ENCODE measurements around the gene PAF1. TPM values are rescaled to one million over a fixed set of nuclear protein-coding genes. Genes with fewer than 3 reads are reported as not detected.
A peak's percentile ranks its signal among the peaks of the same experiment; 100 is the strongest.
"Not testable (repeated sequence)": the region's sequence is repeated elsewhere in the genome, so short reads cannot be mapped to it uniquely, and the experiment has no call there.

PAF1 gene
- total RNA-seq, 2 experiments from 2014 or later, result 48.2 to 48.9 TPM

DNA sequence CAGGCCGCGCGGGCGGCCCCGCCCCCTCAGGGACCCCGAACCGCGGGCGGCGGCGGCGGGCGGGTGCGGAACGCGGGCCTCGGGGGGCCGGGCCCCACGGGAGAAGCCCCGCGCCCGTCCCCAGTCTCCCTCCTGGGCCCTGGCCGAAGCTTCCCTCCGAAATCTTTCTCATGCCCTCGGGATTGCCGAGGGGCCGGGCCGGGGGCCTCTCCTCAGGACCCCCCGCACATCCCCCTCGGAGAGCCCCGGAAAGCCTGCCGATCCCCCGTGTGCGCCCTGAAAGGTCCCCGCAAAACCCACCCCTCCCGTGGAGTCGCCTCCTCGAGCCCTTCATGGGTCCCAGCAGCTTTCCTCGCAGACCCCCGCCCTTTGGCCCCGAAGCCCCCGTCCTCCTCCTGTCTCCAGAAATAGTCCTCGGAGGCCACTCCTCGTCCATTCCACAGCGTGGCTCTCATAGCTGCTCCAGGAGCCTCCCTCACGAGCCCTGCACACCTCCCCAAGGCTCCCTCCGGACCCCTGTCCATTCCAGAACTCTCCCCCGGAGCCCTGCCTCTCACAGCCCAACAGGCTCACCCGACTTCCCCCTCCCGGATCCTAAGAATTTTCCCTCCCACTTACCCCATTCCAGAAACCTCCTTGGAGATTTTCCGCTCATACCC, 48.1 kb downstream of the PAF1 start:
- CTCF ChIA-PET, result interaction anchor here (0.7 to 1.4 kb wide), 12 partner anchors 8 to 220 kb away, joined by 3 to 9 read pairs (median 4); partner anchors contain the start of genes EID2B, IFNL1, MED29 and PAF1

DNA sequence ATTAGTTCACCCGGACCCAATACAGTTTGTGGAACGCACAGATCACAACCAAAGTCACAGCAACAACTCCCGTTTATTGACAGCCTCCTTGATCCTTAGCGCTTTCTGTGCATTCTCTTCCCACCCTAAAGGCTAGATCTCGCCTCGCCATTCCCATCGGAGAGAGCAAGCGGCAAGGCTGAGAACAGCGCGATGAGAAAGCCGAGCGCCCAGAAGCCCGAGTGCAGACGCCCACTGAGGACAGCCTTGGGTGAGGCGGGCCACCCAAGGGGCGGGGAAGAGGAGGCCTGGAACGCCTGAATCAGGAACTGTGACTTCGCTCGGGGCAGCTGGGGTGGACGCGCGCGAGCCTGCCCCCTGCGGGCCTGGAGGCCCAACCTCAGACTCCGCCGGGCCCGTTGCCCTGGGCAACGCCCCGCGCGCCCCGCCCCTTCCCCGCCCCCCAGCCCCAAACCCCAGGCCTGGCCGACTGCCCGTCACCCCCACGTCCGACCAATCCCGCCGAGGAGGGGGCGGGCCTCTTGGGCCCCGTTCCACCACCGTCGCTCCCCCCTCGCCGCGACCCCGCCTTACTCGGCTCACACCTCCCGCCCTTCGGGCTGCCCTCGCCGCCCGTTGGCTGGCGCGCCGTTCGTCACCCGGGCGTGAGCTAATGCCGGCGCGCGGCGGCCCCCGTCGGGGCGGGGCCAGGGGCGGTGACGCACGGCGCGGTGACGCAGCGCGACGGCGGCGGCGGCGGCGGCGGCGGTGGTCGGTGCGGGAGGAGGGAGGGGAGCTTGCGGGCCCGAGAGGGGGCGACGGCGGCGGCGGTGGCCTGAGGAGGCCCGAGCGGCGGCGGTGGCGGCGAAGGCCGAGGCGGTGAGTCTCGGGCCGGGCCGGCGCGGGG, 48.9 kb downstream of the PAF1 start, which contains the start of gene SAMD4B:
Gene SAMD4B, plus strand, starts transcription at position 703 of the 886 bp plus-strand sequence. CDS start 14,473 bp downstream, outside the sequence.
- peaks cover 12% of the 10 kb centered on the region for H3K36me3 Mint-ChIP-seq (ENCODE audit: low read depth)
- ChIA-PET CTCF (interaction anchor here (0.7 to 1.4 kb wide), 12 partner anchors 9 to 219 kb away, joined by 3 to 9 read pairs (median 4); partner anchors contain the start of genes EID2B, IFNL1, MED29 and PAF1), POLR2A (interaction anchor here (0.6 to 2.2 kb wide), 10 partner anchors 7 to 94 kb away, joined by 3 to 12 read pairs (median 3); partner anchors contain the start of genes MED29, PAF1, PLEKHG2 and RPS16)
- peak within 1 kb of the TSS; percentile 90 for H3K4me3 Mint-ChIP-seq
- H3K4me1 Mint-ChIP-seq (ENCODE audit: low read depth), result peaks cover 66% of the 10 kb centered on the region
- no peaks in the 10 kb centered on the region for H3K27me3 Mint-ChIP-seq (ENCODE audit: low read depth)
- no peaks in the 10 kb centered on the region for H3K9me3 Mint-ChIP-seq (ENCODE audit: insufficient read depth)
- peak within 1 kb of the TSS; percentile 91 for H3K27ac Mint-ChIP-seq
- peak; percentile 99 for DNase-seq
- peak; percentile 92 for ATAC-seq

More for the DNA sequence above, 48.1 kb downstream of the PAF1 start:
- ATAC-seq, result no peak
- H3K27ac Mint-ChIP-seq, result peak overlapping the region; percentile 79
- no peak for DNase-seq
- no peaks in the 10 kb centered on the region for H3K9me3 Mint-ChIP-seq (ENCODE audit: insufficient read depth)
- H3K36me3 Mint-ChIP-seq (ENCODE audit: low read depth), result peaks cover 9% of the 10 kb centered on the region
- H3K27me3 Mint-ChIP-seq (ENCODE audit: low read depth), result no peaks in the 10 kb centered on the region
- POLR2A ChIA-PET, result interaction anchor here (0.6 to 2.2 kb wide), 9 partner anchors 8 to 93 kb away, joined by 3 to 12 read pairs (median 3); partner anchors contain the start of genes MED29, PAF1, PLEKHG2 and RPS16
- H3K4me1 Mint-ChIP-seq (ENCODE audit: low read depth), result peaks cover 66% of the 10 kb centered on the region
- peak overlapping the region; percentile 81 for H3K4me3 Mint-ChIP-seq

DNA sequence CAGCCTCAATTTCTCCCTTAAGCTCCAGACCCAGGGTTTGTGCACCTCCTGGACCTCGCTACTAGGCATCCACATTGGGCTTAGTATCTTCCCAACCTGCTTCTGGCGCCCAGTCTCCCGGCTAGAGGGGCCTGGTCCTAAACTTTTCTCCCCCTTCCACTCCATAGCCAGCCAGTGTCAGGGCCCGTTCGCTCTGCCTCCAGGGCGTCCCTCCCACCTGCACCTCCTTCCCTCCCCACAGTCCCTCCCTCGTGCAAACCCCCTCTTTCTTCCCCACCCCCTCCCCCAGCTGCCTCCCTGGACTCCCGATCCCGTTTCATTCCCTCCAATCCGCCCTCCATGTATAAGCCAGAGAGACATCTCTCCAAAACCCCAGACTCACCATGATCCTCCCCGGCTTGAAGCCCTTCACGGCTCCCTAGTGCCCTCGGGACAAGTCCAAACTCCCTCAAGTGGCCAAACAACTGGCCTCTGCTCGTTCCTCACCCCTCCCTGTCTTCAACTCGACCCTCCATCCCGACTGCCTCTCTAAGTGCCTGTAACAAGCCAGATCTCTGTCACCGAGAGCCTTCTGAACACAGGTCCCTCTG, 49.7 kb downstream of the PAF1 start:
- peak overlapping the region; percentile 90 for H3K4me3 Mint-ChIP-seq
- no peaks in the 10 kb centered on the region for H3K9me3 Mint-ChIP-seq (ENCODE audit: insufficient read depth)
- H3K4me1 Mint-ChIP-seq (ENCODE audit: low read depth), result peaks cover 69% of the 10 kb centered on the region
- H3K27me3 Mint-ChIP-seq (ENCODE audit: low read depth), result no peaks in the 10 kb centered on the region
- DNase-seq (peak; percentile 29), ATAC-seq (peak; percentile 0)
- H3K27ac Mint-ChIP-seq, result peak overlapping the region; percentile 91
- ChIA-PET CTCF (no interaction called here), POLR2A (interaction anchor here (2.2 kb wide), 1 partner anchor 94 kb away, joined by 10 read pairs; the partner anchor contains the start of gene RPS16)
- peaks cover 12% of the 10 kb centered on the region for H3K36me3 Mint-ChIP-seq (ENCODE audit: low read depth)

DNA sequence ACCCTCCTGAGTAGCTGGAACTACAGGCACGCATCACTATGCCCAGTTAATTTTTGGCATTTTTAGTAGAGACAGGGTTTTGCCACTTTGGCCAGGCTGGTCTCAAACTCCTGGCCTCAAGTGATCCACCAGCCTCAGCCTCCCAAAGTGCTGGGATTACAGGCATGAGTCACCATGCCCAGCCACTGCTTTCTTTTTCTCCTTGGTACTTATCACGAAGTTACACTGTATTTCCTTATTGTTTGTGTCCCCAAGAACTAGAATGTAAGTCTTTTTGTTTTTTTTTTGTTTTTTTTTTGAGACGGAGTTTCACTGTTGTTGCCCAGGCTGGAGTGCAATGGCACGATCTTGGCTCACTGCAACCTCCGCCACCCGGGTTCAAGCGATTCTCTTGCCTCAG, 50.8 kb downstream of the PAF1 start:
- ATAC-seq; POLR2A ChIA-PET; H3K27me3 Mint-ChIP-seq (ENCODE audit: low read depth); H3K9me3 Mint-ChIP-seq (ENCODE audit: insufficient read depth); DNase-seq: not testable (repeated sequence)
- Mint-ChIP-seq H3K4me3 (peak overlapping the region; percentile 90), H3K36me3 (ENCODE audit: low read depth) (peaks cover 20% of the 10 kb centered on the region), H3K27ac (peak overlapping the region; percentile 91), H3K4me1 (ENCODE audit: low read depth) (peaks cover 66% of the 10 kb centered on the region)
- CTCF ChIA-PET, result interaction anchor here (2.1 kb wide), 1 partner anchor 58 kb away, joined by 6 read pairs; no protein-coding TSS in a partner anchor

DNA sequence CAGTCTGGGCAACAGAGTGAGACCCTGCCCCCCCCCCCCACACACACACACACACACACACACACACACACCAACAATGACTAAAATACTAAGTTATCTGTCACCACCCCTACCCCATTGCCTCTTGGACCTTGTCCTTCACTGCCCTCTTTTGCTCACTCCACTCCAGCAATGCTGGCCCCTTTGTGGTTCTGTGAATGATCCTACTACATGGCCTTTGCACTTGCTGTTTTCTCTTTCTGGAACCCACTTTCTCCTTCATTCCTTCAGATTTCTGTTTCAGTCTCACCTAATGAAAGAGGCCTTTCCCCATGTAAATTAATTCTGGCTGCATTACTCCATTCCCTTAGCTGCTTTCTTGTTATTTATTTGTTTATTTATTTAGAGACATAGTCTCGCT, 51.2 kb downstream of the PAF1 start:
- Mint-ChIP-seq H3K4me3 (peak overlapping the region; percentile 90), H3K36me3 (ENCODE audit: low read depth) (peaks cover 25% of the 10 kb centered on the region), H3K9me3 (ENCODE audit: insufficient read depth) (no peaks in the 10 kb centered on the region), H3K27me3 (ENCODE audit: low read depth) (no peaks in the 10 kb centered on the region), H3K27ac (peak overlapping the region; percentile 91), H3K4me1 (ENCODE audit: low read depth) (peaks cover 65% of the 10 kb centered on the region)
- DNase-seq, result no peak
- ATAC-seq, result no peak
- CTCF ChIA-PET, result interaction anchor here (2.1 kb wide), 1 partner anchor 58 kb away, joined by 6 read pairs; no protein-coding TSS in a partner anchor
- POLR2A ChIA-PET, result no interaction called here

DNA sequence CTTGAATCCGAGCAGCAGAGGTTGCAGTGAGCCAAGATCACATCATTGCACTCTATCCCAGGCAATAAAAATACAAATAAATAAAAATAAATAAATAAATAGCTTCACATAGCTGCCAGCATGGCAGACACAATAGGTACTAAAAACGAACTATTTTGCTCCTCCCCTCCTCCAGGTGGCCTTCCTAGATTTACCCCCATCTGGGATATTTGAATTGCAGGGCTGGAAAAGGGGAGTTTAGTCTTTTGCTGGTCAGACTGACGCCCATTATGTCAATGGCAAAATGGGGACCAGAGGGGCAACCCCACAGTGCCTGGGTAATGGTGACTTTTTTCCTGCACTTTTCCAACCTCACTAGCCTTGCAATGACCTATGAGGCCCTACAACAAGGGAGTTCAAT, 54.4 kb downstream of the PAF1 start:
- Mint-ChIP-seq H3K4me1 (ENCODE audit: low read depth) (peaks cover 66% of the 10 kb centered on the region), H3K27ac (peak overlapping the region; percentile 98), H3K27me3 (ENCODE audit: low read depth) (no peaks in the 10 kb centered on the region), H3K4me3 (peak overlapping the region; percentile 100), H3K36me3 (ENCODE audit: low read depth) (peaks cover 34% of the 10 kb centered on the region), H3K9me3 (ENCODE audit: insufficient read depth) (no peaks in the 10 kb centered on the region)
- CTCF ChIA-PET, result interaction anchor here (1.2 to 4.1 kb wide), 6 partner anchors 10 to 214 kb away, joined by 3 to 17 read pairs (median 6); partner anchors contain the start of genes MED29, PAF1 and PLEKHG2
- POLR2A ChIA-PET, result interaction anchor here (0.7 to 2.4 kb wide), 10 partner anchors 14 to 210 kb away, joined by 3 to 12 read pairs (median 6); partner anchors contain the start of genes MED29, PAF1, RPS16 and ZFP36
- no peak for ATAC-seq
- DNase-seq, result no peak

Small RNA genes within 50 kb of the gene (microRNA-seq; reads per million reads assigned to microRNA genes)
- gene MIR4530, result not detected

Other genes with a start within 250 kb of the PAF1 start
- not detected for gene NCCRP1, start 194.1 kb downstream of the PAF1 start, total RNA-seq
- not detected for gene SYCN, start 186.8 kb downstream of the PAF1 start, total RNA-seq
- gene IFNL3, start 146.1 kb downstream of the PAF1 start, total RNA-seq, result not detected
- not detected for gene IFNL4, start 142.2 kb downstream of the PAF1 start, total RNA-seq
- not detected for gene IFNL2, start 122.7 kb downstream of the PAF1 start, total RNA-seq
- under 1 TPM in 1 of 2 experiments, not detected in 1; 0.29 TPM for gene IFNL1, start 94.7 kb downstream of the PAF1 start, total RNA-seq
- gene LRFN1, start 70.2 kb downstream of the PAF1 start, total RNA-seq, result 1 to 10 TPM; 8.0 to 8.3 TPM
- gene GMFG, start 55.1 kb downstream of the PAF1 start, total RNA-seq, result 100 to 1,000 TPM; 471 to 482 TPM
- 10 to 100 TPM; 43.7 to 44.5 TPM for gene SAMD4B, start 48.7 kb downstream of the PAF1 start, total RNA-seq
- gene MED29, start 272 bp upstream of the PAF1 start, total RNA-seq, result 10 to 100 TPM; 32.6 to 39.3 TPM
- gene ZFP36, start 15.7 kb upstream of the PAF1 start, total RNA-seq, result 10 to 100 TPM; 72.4 to 91.4 TPM
- gene PLEKHG2, start 21.6 kb upstream of the PAF1 start, total RNA-seq, result 10 to 100 TPM; 64.4 to 68.5 TPM
- gene RPS16, start 44.8 kb upstream of the PAF1 start, total RNA-seq, result 1,000 to 10,000 TPM; 2,100 to 2,157 TPM
- 100 to 1,000 TPM; 144 to 147 TPM for gene SUPT5H, start 54.5 kb upstream of the PAF1 start, total RNA-seq
- 10 to 100 TPM; 56.1 to 65.9 TPM for gene TIMM50, start 89.7 kb upstream of the PAF1 start, total RNA-seq
- gene DLL3, start 107.8 kb upstream of the PAF1 start, total RNA-seq, result under 1 TPM; 0.26 to 0.29 TPM
- gene SELENOV, start 124.0 kb upstream of the PAF1 start, total RNA-seq, result not detected
- gene EID2B, start 141.7 kb upstream of the PAF1 start, total RNA-seq, result 1 to 10 TPM; 4.1 to 4.3 TPM
- 10 to 100 TPM; 18.9 to 19.9 TPM for gene EID2, start 149.1 kb upstream of the PAF1 start, total RNA-seq
- not detected for gene LGALS13, start 211.4 kb upstream of the PAF1 start, total RNA-seq